GM19463 (cell line): Measurements from ENCODE around the gene ZFYVE19.
"Not testable (repeated sequence)": the region's sequence is repeated elsewhere in the genome, so short reads cannot be mapped to it uniquely, and the experiment has no call there.

ENCODE experiments used
- ATAC-seq: cut with Tn5 transposase; IDR thresholded peaks from one replicate; pipeline ENCODE4 v1.9.1; 2021; ENCODE audit warnings: mild to moderate bottlenecking, moderate library complexity; ENCODE audit not compliant: unreplicated experiment

ZFYVE19 gene

GRCh38 chr15:40845511-40846284 is 38.8 kb downstream of the ZFYVE19 start:
- no peak for ATAC-seq

GRCh38 chr15:40846841-40847222 is 39.9 kb downstream of the ZFYVE19 start:
- peak; percentile 24 for ATAC-seq

GRCh38 chr15:40847223-40847961 is 40.5 kb downstream of the ZFYVE19 start:
- ATAC-seq, result peak; percentile 75

GRCh38 chr15:40850576-40851112 is 43.8 kb downstream of the ZFYVE19 start:
- ATAC-seq, result no peak

- no peak for ATAC-seq
Observed at GRCh38 chr15:40852529-40852928, 45.6 kb downstream of the ZFYVE19 start.

GRCh38 chr15:40853241-40853890 is 46.5 kb downstream of the ZFYVE19 start:
- ATAC-seq, result no peak

GRCh38 chr15:40854161-40854560 is 47.3 kb downstream of the ZFYVE19 start:
- ATAC-seq, result no peak

GRCh38 chr15:40855706-40856234 is 48.9 kb downstream of the ZFYVE19 start:
- no peak for ATAC-seq

GRCh38 chr15:40856746-40857145 is 49.9 kb downstream of the ZFYVE19 start:
- ATAC-seq, result no peak

GRCh38 chr15:40857601-40858341 is 50.9 kb downstream of the ZFYVE19 start:
- peak; percentile 56 for ATAC-seq

- ATAC-seq, result no peak
Observed at GRCh38 chr15:40858706-40859105, 51.8 kb downstream of the ZFYVE19 start.

- ATAC-seq, result no peak
Observed at GRCh38 chr15:40859206-40859851, 52.4 kb downstream of the ZFYVE19 start.

- ATAC-seq, result not testable (repeated sequence)
Observed at GRCh38 chr15:40861147-40861546, 54.3 kb downstream of the ZFYVE19 start.

GRCh38 chr15:40863660-40864270 is 56.9 kb downstream of the ZFYVE19 start:
- ATAC-seq, result no peak
